GM12878 (cell line): ENCODE measurements around the gene KRTAP4-5. TPM values are rescaled to one million over a fixed set of nuclear protein-coding genes. Genes with fewer than 3 reads are reported as not detected.

Source experiments
- BHLHE40 ChIP-seq, 2 experiments: fragments of 450-650 bp in 1 of 2; IDR thresholded peaks; 2 replicates each; pipeline ENCODE4 v1.6.1; 2011 to 2017; ENCODE audit warnings: low read depth in 2 of 2, borderline replicate concordance in 1 of 2, improper control_type of control experiment in 1 of 2, low read length in 1 of 2, mild to moderate bottlenecking in 1 of 2
- CBX3 ChIP-seq: fragments of 200-600 bp; sonication (generic); IDR thresholded peaks from 2 replicates; pipeline ENCODE4 v1.6.1; 2016; ENCODE audit warnings: low read depth, borderline replicate concordance
- DPF2 ChIP-seq: fragments of 450-650 bp; IDR thresholded peaks from 2 replicates; pipeline ENCODE4 v1.6.1; 2017; ENCODE audit warnings: mild to moderate bottlenecking
- KAT2A ChIP-seq: conservative IDR thresholded peaks from 2 replicates; pipeline ENCODE4 v1.6.1; 2011; ENCODE audit warnings: low read depth, low read length; ENCODE audit not compliant: control insufficient read depth
- NR2C1 ChIP-seq: fragments of 450-650 bp; IDR thresholded peaks from 2 replicates; pipeline ENCODE4 v1.6.1; 2017; ENCODE audit warnings: antibody characterized with exemption, mild to moderate bottlenecking, moderate library complexity
- SP1 ChIP-seq: IDR thresholded peaks from one replicate; pipeline ENCODE4 v1.6.1; 2011; ENCODE audit warnings: low read depth, low read length
- ZBTB11 ChIP-seq: fragments of 450-650 bp; formaldehyde crosslinking; IDR thresholded peaks from 2 replicates; pipeline ENCODE4 v1.5.0; 2022; ENCODE audit warnings: mild to moderate bottlenecking, missing genetic modification characterization
- ZNF207 ChIP-seq: fragments of 450-650 bp; IDR thresholded peaks from 2 replicates; pipeline ENCODE4 v1.6.1; 2014; ENCODE audit warnings: antibody characterized with exemption, mild to moderate bottlenecking, borderline replicate concordance
- ZNF384 ChIP-seq: IDR thresholded peaks from 2 replicates; pipeline ENCODE4 v1.6.1; 2012; ENCODE audit warnings: low read depth, mild to moderate bottlenecking, low read length, improper control_type of control experiment, borderline replicate concordance
- ZNF687 ChIP-seq: fragments of 450-650 bp; IDR thresholded peaks from 2 replicates; pipeline ENCODE4 v1.6.1; 2017; ENCODE audit warnings: mild to moderate bottlenecking, moderate library complexity
- polyA plus RNA-seq, 11 experiments: library from polyadenylated mRNA; depleted of rRNA in 4 of 11; unstranded in 6 of 11; stranded (reverse) in 5 of 11; fragments of >200 nt; fragmentation: Nextera tagmentation in 4 of 11; fragmentation: Illumina TruSeq in 1 of 11; extraction: Ambion mirVana in 4 of 11; extraction: Trizol in 1 of 11; gene quantifications; 1 replicate in 1 of 11; 2 replicates in 10 of 11; pipeline versions ENCODE4 v1.2.1 to v1.2.3, GENCODE V29; 2011 to 2016; ENCODE audit warnings: inconsistent platforms in 2 of 11, missing spikeins in 2 of 11, low read depth in 1 of 11
- total RNA-seq, 4 experiments: library from RNA; depleted of rRNA in 3 of 4; stranded (reverse); fragments of >200 nt in 3 of 4; fragmentation: Illumina TruSeq in 1 of 4; extraction: Trizol in 1 of 4; gene quantifications; 2 replicates each; pipeline versions ENCODE4 v1.2.1 to v1.2.3, GENCODE V29; 2013 to 2021
- TF ChIP-seq, protein P1 (sequence below): fragments of 150-350 bp; IDR thresholded peaks from 2 replicates; pipeline ENCODE4 v1.6.1; 2014; ENCODE audit warnings: mild to moderate bottlenecking, low read depth, low read length
- TF ChIP-seq, protein P2 (sequence below): fragments of 450-650 bp; IDR thresholded peaks from 2 replicates; pipeline ENCODE4 v1.6.1; 2016; ENCODE audit warnings: mild to moderate bottlenecking

Gene KRTAP4-5
- total and polyA plus RNA-seq, 10 of the 15 experiments (the other 5 are each of a cell fraction or from before 2014, with no cell fraction given) = not detected

DNA sequence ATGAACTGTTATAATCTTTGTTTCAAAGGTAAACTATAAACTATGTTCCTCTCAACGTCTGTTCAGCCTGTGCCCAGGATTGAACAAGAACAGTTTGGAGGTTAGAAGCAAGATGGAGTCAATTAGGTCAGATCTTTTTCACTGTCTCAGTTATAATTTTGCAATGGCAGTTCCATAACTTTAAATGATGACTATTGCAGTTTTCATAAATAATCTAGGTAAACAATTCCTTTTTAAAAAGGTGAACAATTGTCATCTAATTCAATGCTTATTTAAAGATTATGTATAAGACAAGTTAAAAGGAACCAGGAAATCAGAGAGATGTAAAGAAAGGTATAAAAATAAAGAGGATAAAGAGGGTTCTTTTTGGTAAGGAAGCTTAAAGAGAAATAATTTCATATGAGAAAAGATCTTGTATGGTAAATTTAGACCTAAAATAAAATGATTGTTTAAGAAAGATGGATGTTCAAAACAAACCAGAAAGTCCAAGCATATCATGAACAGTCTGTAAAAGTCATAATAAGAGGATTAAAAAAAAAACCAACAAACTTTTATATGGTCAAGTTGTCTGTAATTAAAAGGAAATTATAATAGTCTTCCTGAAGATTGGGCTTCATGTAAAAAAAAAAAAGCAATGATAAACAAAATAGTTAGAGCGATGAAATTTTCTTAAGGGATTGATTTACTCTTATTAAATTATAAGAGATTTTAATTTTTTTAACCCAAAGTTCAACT lies 38.3 kb downstream of the KRTAP4-5 start (continued):
- TF ChIP-seq ZNF687 (no peak), KAT2A (no peak), ZBTB11 (CRISPR knock-in tag) (no peak), ZNF207 (no peak), NR2C1 (no peak), SP1 (no peak), ZNF384 (no peak), CBX3 (no peak), DPF2 (no peak), BHLHE40 (IDR thresholded peaks at IDR 0.05; ENCODE audit: borderline replicate concordance in 1 of 2, low read depth in 2 of 2, low read length in 1 of 2) (no peak)
- TF ChIP-seq, protein P1, sequence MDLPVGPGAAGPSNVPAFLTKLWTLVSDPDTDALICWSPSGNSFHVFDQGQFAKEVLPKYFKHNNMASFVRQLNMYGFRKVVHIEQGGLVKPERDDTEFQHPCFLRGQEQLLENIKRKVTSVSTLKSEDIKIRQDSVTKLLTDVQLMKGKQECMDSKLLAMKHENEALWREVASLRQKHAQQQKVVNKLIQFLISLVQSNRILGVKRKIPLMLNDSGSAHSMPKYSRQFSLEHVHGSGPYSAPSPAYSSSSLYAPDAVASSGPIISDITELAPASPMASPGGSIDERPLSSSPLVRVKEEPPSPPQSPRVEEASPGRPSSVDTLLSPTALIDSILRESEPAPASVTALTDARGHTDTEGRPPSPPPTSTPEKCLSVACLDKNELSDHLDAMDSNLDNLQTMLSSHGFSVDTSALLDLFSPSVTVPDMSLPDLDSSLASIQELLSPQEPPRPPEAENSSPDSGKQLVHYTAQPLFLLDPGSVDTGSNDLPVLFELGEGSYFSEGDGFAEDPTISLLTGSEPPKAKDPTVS = no peak
- TF ChIP-seq, protein P2, sequence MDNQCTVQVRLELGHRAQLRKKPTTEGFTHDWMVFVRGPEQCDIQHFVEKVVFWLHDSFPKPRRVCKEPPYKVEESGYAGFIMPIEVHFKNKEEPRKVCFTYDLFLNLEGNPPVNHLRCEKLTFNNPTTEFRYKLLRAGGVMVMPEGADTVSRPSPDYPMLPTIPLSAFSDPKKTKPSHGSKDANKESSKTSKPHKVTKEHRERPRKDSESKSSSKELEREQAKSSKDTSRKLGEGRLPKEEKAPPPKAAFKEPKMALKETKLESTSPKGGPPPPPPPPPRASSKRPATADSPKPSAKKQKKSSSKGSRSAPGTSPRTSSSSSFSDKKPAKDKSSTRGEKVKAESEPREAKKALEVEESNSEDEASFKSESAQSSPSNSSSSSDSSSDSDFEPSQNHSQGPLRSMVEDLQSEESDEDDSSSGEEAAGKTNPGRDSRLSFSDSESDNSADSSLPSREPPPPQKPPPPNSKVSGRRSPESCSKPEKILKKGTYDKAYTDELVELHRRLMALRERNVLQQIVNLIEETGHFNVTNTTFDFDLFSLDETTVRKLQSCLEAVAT = no peak
